K562 (cell line): ENCODE data around the gene CPLANE2. TPM values are rescaled to one million over a fixed set of nuclear protein-coding genes. Genes with fewer than 3 reads are reported as not detected.

Experiments
- CHAMP1 ChIP-seq: fragments of 450-650 bp; IDR thresholded peaks from 2 replicates; pipeline ENCODE4 v1.6.1; 2016; ENCODE audit warnings: mild to moderate bottlenecking
- ESRRB ChIP-seq: fragments of 250-450 bp; sonication (Bioruptor Pico); IDR thresholded peaks from 2 replicates; pipeline ENCODE4 v1.5.0; 2020; ENCODE audit warnings: mild to moderate bottlenecking, moderate library complexity, borderline replicate concordance
- ETV5 ChIP-seq: sonication (generic); formaldehyde crosslinking; IDR thresholded peaks from 2 replicates; pipeline ENCODE4 v1.4.0; 2020; ENCODE audit warnings: low read depth, mild to moderate bottlenecking, missing genetic modification reagents
- ILK ChIP-seq: fragments of 450-650 bp; IDR thresholded peaks from 2 replicates; pipeline ENCODE4 v1.6.1; 2016; ENCODE audit warnings: missing genetic modification characterization, low read depth, mild to moderate bottlenecking, missing compliant biosample characterization, moderate library complexity, borderline replicate concordance
- KDM5B ChIP-seq: fragments of 200-600 bp; sonication (generic); IDR thresholded peaks from 2 replicates; pipeline ENCODE4 v1.6.1; 2012; ENCODE audit warnings: low read depth, mild to moderate bottlenecking, moderate library complexity, low read length, control low read depth, inconsistent platforms; ENCODE audit not compliant: insufficient replicate concordance
- MAFG ChIP-seq: fragments of 450-650 bp; conservative IDR thresholded peaks from 2 replicates; pipeline ENCODE4 v1.6.1; 2016; ENCODE audit warnings: missing genetic modification characterization, missing compliant biosample characterization
- MTF1 ChIP-seq: fragments of 250-450 bp; sonication (Bioruptor Pico); IDR thresholded peaks from 2 replicates; pipeline ENCODE4 v1.9.0; 2021; ENCODE audit warnings: moderate library complexity, mild to moderate bottlenecking, inconsistent platforms, borderline replicate concordance
- PPARD ChIP-seq: fragments of 250-450 bp; sonication (Bioruptor Pico); IDR thresholded peaks from 2 replicates; pipeline ENCODE4 v1.8.0; 2022; ENCODE audit warnings: inconsistent platforms, mild to moderate bottlenecking, moderate library complexity
- RBM25 ChIP-seq: fragments of 200-400 bp; formaldehyde crosslinking; IDR thresholded peaks from 2 replicates; pipeline ENCODE4 v1.6.1; 2018; ENCODE audit warnings: low read length, low read depth, moderate library complexity; ENCODE audit not compliant: severe bottlenecking
- ZBTB40 ChIP-seq, 2 experiments: fragments of 450-650 bp in 1 of 2; sonication (generic) in 1 of 2; formaldehyde crosslinking in 1 of 2; IDR thresholded peaks; 2 replicates each; pipeline versions ENCODE4 v1.7.1 to v1.9.0; 2016 to 2022; ENCODE audit warnings: inconsistent platforms in 1 of 2, mild to moderate bottlenecking in 1 of 2, missing genetic modification reagents in 1 of 2
- ZEB2 ChIP-seq: fragments of 450-650 bp; IDR thresholded peaks from 2 replicates; pipeline ENCODE4 v1.6.1; 2016
- ZNF3 ChIP-seq: fragments of 250-450 bp; sonication (Bioruptor Pico); IDR thresholded peaks from 2 replicates; pipeline ENCODE4 v1.5.0; 2021; ENCODE audit warnings: mild to moderate bottlenecking, moderate library complexity
- polyA plus RNA-seq, 8 experiments: library from polyadenylated mRNA; depleted of rRNA in 4 of 8; stranded (reverse) in 5 of 8; unstranded in 3 of 8; fragments of >200 nt; fragmentation: Nextera tagmentation in 2 of 8; fragmentation: Illumina TruSeq in 1 of 8; extraction: Ambion mirVana in 2 of 8; extraction: Trizol in 1 of 8; gene quantifications; 2 replicates each; pipeline versions ENCODE4 v1.2.1 to v1.2.3, GENCODE V29; 2011 to 2014; ENCODE audit warnings: inconsistent platforms in 1 of 8, missing spikeins in 1 of 8
- total RNA-seq, 7 experiments: library from RNA; depleted of rRNA in 6 of 7; stranded (reverse); fragments of >200 nt in 6 of 7; fragmentation: Illumina TruSeq in 2 of 7; extraction: Trizol in 2 of 7; gene quantifications; 2 replicates each; pipeline versions ENCODE4 v1.2.1 to v1.2.3, GENCODE V29; 2011 to 2021; ENCODE audit warnings: low replicate concordance in 1 of 7
- TF ChIP-seq, protein P1 (sequence below): fragments of 450-650 bp; IDR thresholded peaks from 2 replicates; pipeline ENCODE4 v1.6.1; 2017; ENCODE audit warnings: mild to moderate bottlenecking, moderate library complexity
- TF ChIP-seq, protein P2 (sequence below): fragments of 450-650 bp; formaldehyde crosslinking; IDR thresholded peaks from 2 replicates; pipeline ENCODE4 v1.4.0; 2022; ENCODE audit warnings: mild to moderate bottlenecking, moderate library complexity

Gene CPLANE2
- total and polyA plus RNA-seq, 9 of the 15 experiments (the other 6 are each of a cell fraction or from before 2014, with no cell fraction given) = 0.17 to 20.9 (median 8.1) TPM

- TF ChIP-seq ZBTB40 (IDR thresholded peaks at IDR 0.05) = no peak
- TF ChIP-seq ZBTB40 (CRISPR knock-in tag; IDR thresholded peaks at IDR 0.05) = no peak
- TF ChIP-seq, protein P1, sequence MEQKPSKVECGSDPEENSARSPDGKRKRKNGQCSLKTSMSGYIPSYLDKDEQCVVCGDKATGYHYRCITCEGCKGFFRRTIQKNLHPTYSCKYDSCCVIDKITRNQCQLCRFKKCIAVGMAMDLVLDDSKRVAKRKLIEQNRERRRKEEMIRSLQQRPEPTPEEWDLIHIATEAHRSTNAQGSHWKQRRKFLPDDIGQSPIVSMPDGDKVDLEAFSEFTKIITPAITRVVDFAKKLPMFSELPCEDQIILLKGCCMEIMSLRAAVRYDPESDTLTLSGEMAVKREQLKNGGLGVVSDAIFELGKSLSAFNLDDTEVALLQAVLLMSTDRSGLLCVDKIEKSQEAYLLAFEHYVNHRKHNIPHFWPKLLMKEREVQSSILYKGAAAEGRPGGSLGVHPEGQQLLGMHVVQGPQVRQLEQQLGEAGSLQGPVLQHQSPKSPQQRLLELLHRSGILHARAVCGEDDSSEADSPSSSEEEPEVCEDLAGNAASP = no peak
- TF ChIP-seq MAFG (tag) = no peak
- no peak for TF ChIP-seq ZNF3 (CRISPR knock-in tag)
- no peak for TF ChIP-seq MTF1 (CRISPR knock-in tag)
- TF ChIP-seq, protein P2, sequence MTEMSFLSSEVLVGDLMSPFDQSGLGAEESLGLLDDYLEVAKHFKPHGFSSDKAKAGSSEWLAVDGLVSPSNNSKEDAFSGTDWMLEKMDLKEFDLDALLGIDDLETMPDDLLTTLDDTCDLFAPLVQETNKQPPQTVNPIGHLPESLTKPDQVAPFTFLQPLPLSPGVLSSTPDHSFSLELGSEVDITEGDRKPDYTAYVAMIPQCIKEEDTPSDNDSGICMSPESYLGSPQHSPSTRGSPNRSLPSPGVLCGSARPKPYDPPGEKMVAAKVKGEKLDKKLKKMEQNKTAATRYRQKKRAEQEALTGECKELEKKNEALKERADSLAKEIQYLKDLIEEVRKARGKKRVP (CRISPR knock-in tag) = no peak
- TF ChIP-seq ILK (tag) = no peak
- no peak for TF ChIP-seq CHAMP1
- TF ChIP-seq ETV5 (CRISPR knock-in tag) = no peak; the same call in 1 of the 2 replicates
- TF ChIP-seq PPARD (CRISPR knock-in tag) = no peak
- peak; percentile 73 for TF ChIP-seq KDM5B
- no peak for TF ChIP-seq RBM25
- TF ChIP-seq ZEB2 = no peak
- TF ChIP-seq ESRRB = no peak
Measured at GRCh38 chr1:16237343-16237830, 404 bp upstream of the CPLANE2 start (continued).
